Measurements from ENCODE around the gene P2RX6. TPM values are rescaled to one million over a fixed set of nuclear protein-coding genes. Genes with fewer than 3 reads are reported as not detected.

Gene P2RX6
- total and polyA plus RNA-seq, 9 of the 15 experiments (the other 6 are each of a cell fraction or from before 2014, with no cell fraction given), result 0.01 to 3.9 (median 1.5) TPM; not detected in 1

GRCh38 chr22:21038405-21038804, 23.4 kb downstream of the P2RX6 start (continued):
- no peak for TF ChIP-seq TCFL5 (CRISPR knock-in tag; conservative IDR thresholded peaks at IDR 0.05)
- no peak for TF ChIP-seq TCF3 (CRISPR knock-in tag; IDR thresholded peaks at IDR 0.05)
- TF ChIP-seq HCFC1 (IDR thresholded peaks at IDR 0.05; ENCODE audit: low read depth, low read length), result no peak
- TF ChIP-seq, protein P1, sequence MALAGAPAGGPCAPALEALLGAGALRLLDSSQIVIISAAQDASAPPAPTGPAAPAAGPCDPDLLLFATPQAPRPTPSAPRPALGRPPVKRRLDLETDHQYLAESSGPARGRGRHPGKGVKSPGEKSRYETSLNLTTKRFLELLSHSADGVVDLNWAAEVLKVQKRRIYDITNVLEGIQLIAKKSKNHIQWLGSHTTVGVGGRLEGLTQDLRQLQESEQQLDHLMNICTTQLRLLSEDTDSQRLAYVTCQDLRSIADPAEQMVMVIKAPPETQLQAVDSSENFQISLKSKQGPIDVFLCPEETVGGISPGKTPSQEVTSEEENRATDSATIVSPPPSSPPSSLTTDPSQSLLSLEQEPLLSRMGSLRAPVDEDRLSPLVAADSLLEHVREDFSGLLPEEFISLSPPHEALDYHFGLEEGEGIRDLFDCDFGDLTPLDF (CRISPR knock-in tag; IDR thresholded peaks at IDR 0.05), result 0 out of 2 replicates have a peak, but pooled peaks have one; percentile 6
- no peak for TF ChIP-seq JUNB (CRISPR knock-in tag; conservative IDR thresholded peaks at IDR 0.05)
- no peak for TF ChIP-seq STAT5A (IDR thresholded peaks at IDR 0.05; ENCODE audit: borderline replicate concordance, low read length)
- no peak for TF ChIP-seq CCNT2 (IDR thresholded peaks at IDR 0.05; ENCODE audit: borderline replicate concordance, extremely low read depth, insufficient read length, low read depth, low read length)
- TF ChIP-seq TAF9B (IDR thresholded peaks at IDR 0.05; ENCODE audit: partially characterized antibody), result no peak
- peak; percentile 3; the same call in 1 of the 2 replicates for TF ChIP-seq ZFPM2 (CRISPR knock-in tag; IDR thresholded peaks at IDR 0.05)
- TF ChIP-seq ZNF239 (CRISPR knock-in tag; IDR thresholded peaks at IDR 0.05), result no peak
- 0 out of 2 replicates have a peak, but pooled peaks have one; percentile 76 for TF ChIP-seq CCAR2 (IDR thresholded peaks at IDR 0.05; ENCODE audit: low read depth, low read length)
- no peak for TF ChIP-seq PCBP1 (IDR thresholded peaks at IDR 0.05; ENCODE audit: low read depth, low read length, poor library complexity, severe bottlenecking)
- TF ChIP-seq MITF (IDR thresholded peaks at IDR 0.05), result 0 out of 2 replicates have a peak, but pooled peaks have one; percentile 25
- no peak for TF ChIP-seq ELF4 (CRISPR knock-in tag; IDR thresholded peaks at IDR 0.05)

All from K562 (cell line).